HL-60/S4 treated with phorbol 12-myristate 13-acetate at 8.2 ng/mL for 4 days and 3 days (cell line): ENCODE data around the gene ZEB2.

ENCODE experiments used
- in situ Hi-C: fragments of 300-500 bp; cut with MboI; formaldehyde crosslinking; loops from 2 replicates; pipeline ENCODE4 v1.15.0; 2022; ENCODE audit warnings: low sequenced_read_pairs

Gene ZEB2

GRCh38 chr2:144403933-144404332 lies 116.0 kb downstream of the ZEB2 start:
- in situ Hi-C loops, result no loop called here

GRCh38 chr2:144402251-144402650 lies 117.7 kb downstream of the ZEB2 start:
- in situ Hi-C loops, result no loop called here

- in situ Hi-C loops, result no loop called here
Observed at GRCh38 chr2:144401036-144401435, 118.9 kb downstream of the ZEB2 start.

- in situ Hi-C loops, result no loop called here
Observed at GRCh38 chr2:144396318-144396717, 123.6 kb downstream of the ZEB2 start.

- in situ Hi-C loops, result no loop called here
Observed at GRCh38 chr2:144390424-144391020, 129.4 kb downstream of the ZEB2 start.

GRCh38 chr2:144389930-144390311 lies 130.0 kb downstream of the ZEB2 start:
- in situ Hi-C loops, result no loop called here

GRCh38 chr2:144389151-144389929 lies 130.6 kb downstream of the ZEB2 start:
- in situ Hi-C loops, result no loop called here

GRCh38 chr2:144385381-144385780 lies 134.5 kb downstream of the ZEB2 start:
- in situ Hi-C loops, result no loop called here

GRCh38 chr2:144383571-144384100 lies 136.3 kb downstream of the ZEB2 start:
- in situ Hi-C loops, result no loop called here

- in situ Hi-C loops, result no loop called here
Observed at GRCh38 chr2:144382849-144383248, 137.1 kb downstream of the ZEB2 start.

GRCh38 chr2:144381716-144382115 lies 138.2 kb downstream of the ZEB2 start:
- in situ Hi-C loops, result no loop called here

GRCh38 chr2:144379851-144380311 lies 140.0 kb downstream of the ZEB2 start:
- in situ Hi-C loops, result no loop called here

- in situ Hi-C loops, result no loop called here
Observed at GRCh38 chr2:144378551-144378950, 141.4 kb downstream of the ZEB2 start.

GRCh38 chr2:144377914-144378313 lies 142.0 kb downstream of the ZEB2 start:
- in situ Hi-C loops, result no loop called here

GRCh38 chr2:144376926-144377325 lies 143.0 kb downstream of the ZEB2 start:
- in situ Hi-C loops, result no loop called here

GRCh38 chr2:144376460-144376859 lies 143.5 kb downstream of the ZEB2 start:
- in situ Hi-C loops, result no loop called here

- in situ Hi-C loops, result no loop called here
Observed at GRCh38 chr2:144374163-144374661, 145.7 kb downstream of the ZEB2 start.

- in situ Hi-C loops, result no loop called here
Observed at GRCh38 chr2:144372410-144373080, 147.4 kb downstream of the ZEB2 start.

- in situ Hi-C loops, result no loop called here
Observed at GRCh38 chr2:144370937-144371584, 148.9 kb downstream of the ZEB2 start.

GRCh38 chr2:144369416-144369815 lies 150.5 kb downstream of the ZEB2 start:
- in situ Hi-C loops, result no loop called here

- in situ Hi-C loops, result no loop called here
Observed at GRCh38 chr2:144366825-144367429, 153.0 kb downstream of the ZEB2 start.
